ENCODE data around the gene HOXA3. TPM values are rescaled to one million over a fixed set of nuclear protein-coding genes. Genes with fewer than 3 reads are reported as not detected.

The HOXA3 gene
- polyA plus RNA-seq, 1 of the 3 experiments (the other 2 are of a cell fraction): 0.15 TPM

DNA sequence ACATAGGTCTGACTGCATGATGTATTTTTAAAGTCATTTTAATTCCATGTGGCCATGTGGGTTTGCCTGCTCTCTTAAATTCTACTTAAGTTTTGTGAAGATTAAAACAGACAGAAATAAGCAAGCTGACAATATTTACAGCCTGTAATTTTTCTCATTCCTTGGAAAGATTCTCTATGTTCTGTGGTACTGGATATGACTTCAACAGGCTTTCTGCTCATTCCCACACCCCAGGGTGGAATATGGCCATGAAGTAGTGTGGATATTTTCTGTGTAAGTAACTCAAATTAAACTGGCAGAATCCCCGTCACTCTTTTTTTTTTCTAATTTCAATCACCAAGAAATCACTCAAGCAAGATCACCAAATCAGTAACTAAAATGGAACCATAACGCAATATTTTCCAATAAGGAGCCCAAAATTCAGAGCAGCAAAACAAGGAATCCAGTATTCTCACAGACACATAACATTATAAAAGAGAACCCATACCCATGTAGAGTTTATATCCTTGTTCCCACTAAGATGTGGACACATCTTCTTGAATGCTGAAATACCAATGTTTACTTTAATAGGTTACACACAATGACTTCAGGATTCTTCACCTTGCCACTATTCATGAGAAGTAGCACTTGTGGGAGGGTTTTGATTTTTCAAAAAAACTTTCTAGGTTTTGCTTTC, 14.6 kb downstream of the HOXA3 start:
- no peak for DNase-seq
- no peak overlapping the region for H3K27ac ChIP-seq (ENCODE audit: low read depth in 2 of 2, low read length in 1 of 2)
- no peaks in the 10 kb centered on the region for H3K79me2 ChIP-seq (ENCODE audit: insufficient read depth)
- H3K9me3 ChIP-seq: no peaks in the 10 kb centered on the region
- H2AFZ ChIP-seq (ENCODE audit: low read depth): no peak overlapping the region
- H3K27me3 ChIP-seq (ENCODE audit: insufficient read depth): peaks cover 100% of the 10 kb centered on the region
- H3K4me2 ChIP-seq: no peak overlapping the region
- H3K4me3 ChIP-seq (ENCODE audit: low read depth in 2 of 2, low read length in 1 of 2): no peak overlapping the region
- ChIA-PET POLR2A (no interaction called here), CTCF (interaction anchor here (0.6 kb wide), 1 partner anchor 13 kb away, joined by 3 read pairs; no protein-coding TSS in a partner anchor)
- 7% methylated on average over 2 of the region's 2 CpGs for WGBS (ENCODE audit: low lambda C conversion rate)
- H4K20me1 ChIP-seq (ENCODE audit: insufficient read depth): no peaks in the 10 kb centered on the region
- H3K9me2 ChIP-seq: no peaks in the 10 kb centered on the region
- no peaks in the 10 kb centered on the region for H3K36me3 ChIP-seq (replicated peaks in 1 of 2; ENCODE audit: control insufficient read depth in 1 of 2, insufficient read depth in 2 of 2, low read length in 1 of 2)
- no peaks in the 10 kb centered on the region for H3K4me1 ChIP-seq (ENCODE audit: control insufficient read depth in 1 of 2, insufficient read depth in 2 of 2, low read depth in 1 of 2, low read length in 1 of 2)
- TF ChIP-seq JUND (IDR thresholded peaks at IDR 0.05) (no peak), FOSL2 (IDR thresholded peaks at IDR 0.05; ENCODE audit: borderline replicate concordance, low read depth) (no peak), FOXJ3 (CRISPR knock-in tag; IDR thresholded peaks at IDR 0.05) (no peak), TCF12 (IDR thresholded peaks at IDR 0.05) (no peak), FOXM1 (IDR thresholded peaks at IDR 0.05; ENCODE audit: low read depth) (no peak), CHD2 (IDR thresholded peaks at IDR 0.05; ENCODE audit: low read length, partially characterized antibody) (no peak), GATA2 (CRISPR knock-in tag; IDR thresholded peaks at IDR 0.05) (no peak), RCOR1 (IDR thresholded peaks at IDR 0.05; ENCODE audit: low read length) (no peak), RFX5 (IDR thresholded peaks at IDR 0.05; ENCODE audit: low read length) (no peak), NRF1 (IDR thresholded peaks at IDR 0.05; ENCODE audit: low read depth, low read length) (no peak), EP300 (IDR thresholded peaks at IDR 0.05; ENCODE audit: borderline replicate concordance in 1 of 2, low read depth in 1 of 2, low read length in 1 of 2) (no peak), SMC3 (IDR thresholded peaks at IDR 0.05; ENCODE audit: low read depth, low read length) (no peak), YY1 (IDR thresholded peaks at IDR 0.05; ENCODE audit: low read depth) (no peak), ELF1 (IDR thresholded peaks at IDR 0.05) (no peak), MEF2A (IDR thresholded peaks at IDR 0.05; ENCODE audit: borderline replicate concordance, low read depth) (no peak)
- TF ChIP-seq, protein P1, sequence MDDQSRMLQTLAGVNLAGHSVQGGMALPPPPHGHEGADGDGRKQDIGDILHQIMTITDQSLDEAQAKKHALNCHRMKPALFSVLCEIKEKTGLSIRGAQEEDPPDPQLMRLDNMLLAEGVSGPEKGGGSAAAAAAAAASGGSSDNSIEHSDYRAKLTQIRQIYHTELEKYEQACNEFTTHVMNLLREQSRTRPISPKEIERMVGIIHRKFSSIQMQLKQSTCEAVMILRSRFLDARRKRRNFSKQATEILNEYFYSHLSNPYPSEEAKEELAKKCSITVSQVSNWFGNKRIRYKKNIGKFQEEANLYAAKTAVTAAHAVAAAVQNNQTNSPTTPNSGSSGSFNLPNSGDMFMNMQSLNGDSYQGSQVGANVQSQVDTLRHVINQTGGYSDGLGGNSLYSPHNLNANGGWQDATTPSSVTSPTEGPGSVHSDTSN (IDR thresholded peaks at IDR 0.05): no peak
- H3F3A ChIP-seq (replicated peaks; ENCODE audit: insufficient read depth): no peaks in the 10 kb centered on the region
- H3K9ac ChIP-seq: no peak overlapping the region

DNA sequence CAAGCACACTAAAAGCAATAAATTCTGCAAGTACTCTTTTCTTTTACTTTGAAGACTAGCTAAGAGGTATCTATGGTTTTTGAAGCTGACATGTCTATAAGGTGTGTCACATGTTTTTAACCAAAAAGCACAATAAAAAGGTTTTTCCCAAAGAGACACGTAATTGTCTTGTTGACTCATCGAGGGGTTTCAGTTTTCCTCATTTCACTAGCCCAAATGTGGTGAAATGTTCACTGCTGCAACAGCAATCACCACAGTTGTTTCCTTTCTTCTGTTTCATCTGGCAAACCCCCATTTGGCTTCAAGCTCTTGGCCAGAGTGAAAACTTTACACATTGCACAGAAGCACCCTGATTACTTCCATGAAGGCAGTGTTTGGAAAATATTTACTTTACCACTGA, 18.0 kb downstream of the HOXA3 start:
- H4K20me1 ChIP-seq (ENCODE audit: insufficient read depth): no peaks in the 10 kb centered on the region
- no peak overlapping the region for H3K9ac ChIP-seq
- CTCF ChIA-PET: interaction anchor here (0.9 to 5.8 kb wide), 3 partner anchors 9 to 258 kb away, joined by 3 to 36 read pairs (median 3); partner anchors contain the start of gene HOXA5
- H3K27me3 ChIP-seq (ENCODE audit: insufficient read depth): peaks cover 94% of the 10 kb centered on the region
- no peak overlapping the region for H3K4me3 ChIP-seq (ENCODE audit: low read depth in 2 of 2, low read length in 1 of 2)
- POLR2A ChIA-PET: no interaction called here
- H2AFZ ChIP-seq (ENCODE audit: low read depth): no peak overlapping the region
- H3K79me2 ChIP-seq (ENCODE audit: insufficient read depth): no peaks in the 10 kb centered on the region
- no peak for DNase-seq
- no peaks in the 10 kb centered on the region for H3F3A ChIP-seq (replicated peaks; ENCODE audit: insufficient read depth)
- no peaks in the 10 kb centered on the region for H3K9me2 ChIP-seq
- no peaks in the 10 kb centered on the region for H3K9me3 ChIP-seq
- WGBS (ENCODE audit: low lambda C conversion rate): 11% methylated on average over 2 of the region's 2 CpGs
- H3K36me3 ChIP-seq (replicated peaks in 1 of 2; ENCODE audit: control insufficient read depth in 1 of 2, insufficient read depth in 2 of 2, low read length in 1 of 2): no peaks in the 10 kb centered on the region
- no peak overlapping the region for H3K27ac ChIP-seq (ENCODE audit: low read depth in 2 of 2, low read length in 1 of 2)
- peaks cover 0 to 4% of the 10 kb centered on the region in 2 experiments; a peak in 1 of 4 replicates for H3K4me1 ChIP-seq (ENCODE audit: control insufficient read depth in 1 of 2, insufficient read depth in 2 of 2, low read depth in 1 of 2, low read length in 1 of 2)
- H3K4me2 ChIP-seq: no peak overlapping the region
- TF ChIP-seq EZH2phosphoT487 (IDR thresholded peaks at IDR 0.05; ENCODE audit: borderline replicate concordance, low read depth) (no peak), NRF1 (IDR thresholded peaks at IDR 0.05; ENCODE audit: low read depth, low read length) (no peak), SIN3A (IDR thresholded peaks at IDR 0.05; ENCODE audit: borderline replicate concordance, low read depth, low read length) (no peak), MEF2A (IDR thresholded peaks at IDR 0.05; ENCODE audit: borderline replicate concordance, low read depth) (no peak), GATA2 (CRISPR knock-in tag; IDR thresholded peaks at IDR 0.05) (no peak), RCOR1 (IDR thresholded peaks at IDR 0.05; ENCODE audit: low read length) (no peak), RXRA (IDR thresholded peaks at IDR 0.05; ENCODE audit: borderline replicate concordance, low read depth) (no peak), CHD2 (IDR thresholded peaks at IDR 0.05; ENCODE audit: low read length, partially characterized antibody) (no peak), TEAD4 (IDR thresholded peaks at IDR 0.05; ENCODE audit: borderline replicate concordance, insufficient read depth) (no peak), TAF1 (IDR thresholded peaks at IDR 0.05; ENCODE audit: borderline replicate concordance, low read depth, low read length) (no peak), MXI1 (IDR thresholded peaks at IDR 0.05; ENCODE audit: low read depth, low read length) (no peak), FOXJ3 (CRISPR knock-in tag; IDR thresholded peaks at IDR 0.05) (no peak)
- TF ChIP-seq, protein P2, sequence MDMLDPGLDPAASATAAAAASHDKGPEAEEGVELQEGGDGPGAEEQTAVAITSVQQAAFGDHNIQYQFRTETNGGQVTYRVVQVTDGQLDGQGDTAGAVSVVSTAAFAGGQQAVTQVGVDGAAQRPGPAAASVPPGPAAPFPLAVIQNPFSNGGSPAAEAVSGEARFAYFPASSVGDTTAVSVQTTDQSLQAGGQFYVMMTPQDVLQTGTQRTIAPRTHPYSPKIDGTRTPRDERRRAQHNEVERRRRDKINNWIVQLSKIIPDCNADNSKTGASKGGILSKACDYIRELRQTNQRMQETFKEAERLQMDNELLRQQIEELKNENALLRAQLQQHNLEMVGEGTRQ (IDR thresholded peaks at IDR 0.05; ENCODE audit: borderline replicate concordance, low read depth, low read length): no peak
- TF ChIP-seq, protein P3, sequence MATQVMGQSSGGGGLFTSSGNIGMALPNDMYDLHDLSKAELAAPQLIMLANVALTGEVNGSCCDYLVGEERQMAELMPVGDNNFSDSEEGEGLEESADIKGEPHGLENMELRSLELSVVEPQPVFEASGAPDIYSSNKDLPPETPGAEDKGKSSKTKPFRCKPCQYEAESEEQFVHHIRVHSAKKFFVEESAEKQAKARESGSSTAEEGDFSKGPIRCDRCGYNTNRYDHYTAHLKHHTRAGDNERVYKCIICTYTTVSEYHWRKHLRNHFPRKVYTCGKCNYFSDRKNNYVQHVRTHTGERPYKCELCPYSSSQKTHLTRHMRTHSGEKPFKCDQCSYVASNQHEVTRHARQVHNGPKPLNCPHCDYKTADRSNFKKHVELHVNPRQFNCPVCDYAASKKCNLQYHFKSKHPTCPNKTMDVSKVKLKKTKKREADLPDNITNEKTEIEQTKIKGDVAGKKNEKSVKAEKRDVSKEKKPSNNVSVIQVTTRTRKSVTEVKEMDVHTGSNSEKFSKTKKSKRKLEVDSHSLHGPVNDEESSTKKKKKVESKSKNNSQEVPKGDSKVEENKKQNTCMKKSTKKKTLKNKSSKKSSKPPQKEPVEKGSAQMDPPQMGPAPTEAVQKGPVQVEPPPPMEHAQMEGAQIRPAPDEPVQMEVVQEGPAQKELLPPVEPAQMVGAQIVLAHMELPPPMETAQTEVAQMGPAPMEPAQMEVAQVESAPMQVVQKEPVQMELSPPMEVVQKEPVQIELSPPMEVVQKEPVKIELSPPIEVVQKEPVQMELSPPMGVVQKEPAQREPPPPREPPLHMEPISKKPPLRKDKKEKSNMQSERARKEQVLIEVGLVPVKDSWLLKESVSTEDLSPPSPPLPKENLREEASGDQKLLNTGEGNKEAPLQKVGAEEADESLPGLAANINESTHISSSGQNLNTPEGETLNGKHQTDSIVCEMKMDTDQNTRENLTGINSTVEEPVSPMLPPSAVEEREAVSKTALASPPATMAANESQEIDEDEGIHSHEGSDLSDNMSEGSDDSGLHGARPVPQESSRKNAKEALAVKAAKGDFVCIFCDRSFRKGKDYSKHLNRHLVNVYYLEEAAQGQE (IDR thresholded peaks at IDR 0.05; ENCODE audit: low read depth, low read length): no peak
